Measurements from ENCODE around the gene ZNF682. TPM values are rescaled to one million over a fixed set of nuclear protein-coding genes. Genes with fewer than 3 reads are reported as not detected.
"Not testable (repeated sequence)": the region's sequence is repeated elsewhere in the genome, so short reads cannot be mapped to it uniquely, and the experiment has no call there.

Gene ZNF682
- total RNA-seq, 1 experiment from 2014 or later, result 20.6 TPM

- no peaks in the 10 kb centered on the region for H3K4me1 ChIP-seq (ENCODE audit: low read length)
- H3K79me2 ChIP-seq (ENCODE audit: low read length), result no peaks in the 10 kb centered on the region
- no peak overlapping the region for H3K4me3 ChIP-seq (ENCODE audit: low read length)
- no peak overlapping the region for H2AFZ ChIP-seq (ENCODE audit: low read length)
- no peak overlapping the region for H3K27ac ChIP-seq (ENCODE audit: low read length)
- DNase-seq, result no peak
- H3K4me2 ChIP-seq (ENCODE audit: low read depth, low read length, poor library complexity, severe bottlenecking), result no peak overlapping the region
- H3K36me3 ChIP-seq (ENCODE audit: insufficient read depth, low read length), result no peaks in the 10 kb centered on the region
- H3K9ac ChIP-seq (ENCODE audit: low read length), result no peak overlapping the region
- H3K27me3 ChIP-seq (ENCODE audit: low read length), result no peaks in the 10 kb centered on the region
- H4K20me1 ChIP-seq (ENCODE audit: insufficient read depth, low read depth, low read length), result no peaks in the 10 kb centered on the region
- no peaks in the 10 kb centered on the region for H3K9me3 ChIP-seq (ENCODE audit: low read length)
- no peaks in the 10 kb centered on the region for H3K9me2 ChIP-seq (replicated peaks; ENCODE audit: insufficient read depth, low read length)
Observed at GRCh38 chr19:20044663-20045062, 5.4 kb upstream of the ZNF682 start.

GRCh38 chr19:20038358-20039202, 725 bp downstream of the ZNF682 start:
- H3K4me1 ChIP-seq (ENCODE audit: low read length), result peaks cover 13% of the 10 kb centered on the region
- H3K27me3 ChIP-seq (ENCODE audit: low read length), result no peaks in the 10 kb centered on the region
- peak overlapping the region; percentile 77 for H3K9ac ChIP-seq (ENCODE audit: low read length)
- no peaks in the 10 kb centered on the region for H3K9me2 ChIP-seq (replicated peaks; ENCODE audit: insufficient read depth, low read length)
- H3K79me2 ChIP-seq (ENCODE audit: low read length), result peaks cover 45% of the 10 kb centered on the region
- peaks cover 5% of the 10 kb centered on the region; the same call in 1 of the 2 replicates for H3K36me3 ChIP-seq (ENCODE audit: insufficient read depth, low read length)
- H3K4me3 ChIP-seq (ENCODE audit: low read length), result peak overlapping the region; percentile 92
- H3K27ac ChIP-seq (ENCODE audit: low read length), result no peak overlapping the region
- no peaks in the 10 kb centered on the region for H3K9me3 ChIP-seq (ENCODE audit: low read length)
- peak overlapping the region; percentile 95 for H3K4me2 ChIP-seq (ENCODE audit: low read depth, low read length, poor library complexity, severe bottlenecking)
- no peaks in the 10 kb centered on the region for H4K20me1 ChIP-seq (ENCODE audit: insufficient read depth, low read depth, low read length)
- peak overlapping the region; percentile 94 for H2AFZ ChIP-seq (ENCODE audit: low read length)
- DNase-seq, result peak; percentile 47

GRCh38 chr19:20035935-20036334, 3.4 kb downstream of the ZNF682 start:
- H3K4me1 ChIP-seq (ENCODE audit: low read length), result peaks cover 13% of the 10 kb centered on the region

GRCh38 chr19:20028611-20029010, 10.7 kb downstream of the ZNF682 start:
- Histone ChIP-seq H3K4me1 (ENCODE audit: low read length) (no peaks in the 10 kb centered on the region), H2AFZ (ENCODE audit: low read length) (no peak overlapping the region), H3K9me2 (replicated peaks; ENCODE audit: insufficient read depth, low read length) (no peaks in the 10 kb centered on the region), H3K36me3 (ENCODE audit: insufficient read depth, low read length) (peaks cover 30% of the 10 kb centered on the region), H3K4me3 (ENCODE audit: low read length) (no peak overlapping the region), H3K27me3 (ENCODE audit: low read length) (no peaks in the 10 kb centered on the region), H3K27ac (ENCODE audit: low read length) (no peak overlapping the region), H3K4me2 (ENCODE audit: low read depth, low read length, poor library complexity, severe bottlenecking) (no peak overlapping the region), H3K9ac (ENCODE audit: low read length) (no peak overlapping the region), H4K20me1 (ENCODE audit: insufficient read depth, low read depth, low read length) (no peaks in the 10 kb centered on the region), H3K79me2 (ENCODE audit: low read length) (peaks cover 29% of the 10 kb centered on the region), H3K9me3 (ENCODE audit: low read length) (no peaks in the 10 kb centered on the region)
- DNase-seq, result no peak

More at GRCh38 chr19:20035935-20036334, 3.4 kb downstream of the ZNF682 start:
- H3K27ac ChIP-seq (ENCODE audit: low read length), result no peak overlapping the region
- H3K4me2 ChIP-seq (ENCODE audit: low read depth, low read length, poor library complexity, severe bottlenecking), result no peak overlapping the region
- H3K79me2 ChIP-seq (ENCODE audit: low read length), result peaks cover 62% of the 10 kb centered on the region
- no peak for DNase-seq
- no peak overlapping the region for H3K9ac ChIP-seq (ENCODE audit: low read length)
- no peaks in the 10 kb centered on the region for H3K9me3 ChIP-seq (ENCODE audit: low read length)
- no peaks in the 10 kb centered on the region for H3K9me2 ChIP-seq (replicated peaks; ENCODE audit: insufficient read depth, low read length)
- no peaks in the 10 kb centered on the region for H4K20me1 ChIP-seq (ENCODE audit: insufficient read depth, low read depth, low read length)
- no peak overlapping the region for H2AFZ ChIP-seq (ENCODE audit: low read length)
- no peaks in the 10 kb centered on the region for H3K27me3 ChIP-seq (ENCODE audit: low read length)
- H3K36me3 ChIP-seq (ENCODE audit: insufficient read depth, low read length), result peaks cover 18% of the 10 kb centered on the region
- H3K4me3 ChIP-seq (ENCODE audit: low read length), result no peak overlapping the region

GRCh38 chr19:20005741-20006140, 33.6 kb downstream of the ZNF682 start:
- no peaks in the 10 kb centered on the region for H3K27me3 ChIP-seq (ENCODE audit: low read length)
- peaks cover 39% of the 10 kb centered on the region for H3K9me3 ChIP-seq (ENCODE audit: low read length)
- H3K4me1 ChIP-seq (ENCODE audit: low read length), result no peaks in the 10 kb centered on the region
- no peak overlapping the region for H3K9ac ChIP-seq (ENCODE audit: low read length)
- peaks cover 52% of the 10 kb centered on the region for H3K36me3 ChIP-seq (ENCODE audit: insufficient read depth, low read length)
- no peaks in the 10 kb centered on the region for H3K9me2 ChIP-seq (replicated peaks; ENCODE audit: insufficient read depth, low read length)
- H3K27ac ChIP-seq (ENCODE audit: low read length), result no peak overlapping the region
- no peaks in the 10 kb centered on the region for H3K79me2 ChIP-seq (ENCODE audit: low read length)
- no peaks in the 10 kb centered on the region for H4K20me1 ChIP-seq (ENCODE audit: insufficient read depth, low read depth, low read length)
- H2AFZ ChIP-seq (ENCODE audit: low read length), result no peak overlapping the region
- no peak overlapping the region for H3K4me2 ChIP-seq (ENCODE audit: low read depth, low read length, poor library complexity, severe bottlenecking)
- H3K4me3 ChIP-seq (ENCODE audit: low read length), result no peak overlapping the region
- DNase-seq, result no peak

GRCh38 chr19:19997656-19998268, 41.5 kb downstream of the ZNF682 start:
- Histone ChIP-seq H3K27ac (ENCODE audit: low read length) (no peak overlapping the region), H3K27me3 (ENCODE audit: low read length) (no peaks in the 10 kb centered on the region), H3K4me1 (ENCODE audit: low read length) (no peaks in the 10 kb centered on the region), H3K79me2 (ENCODE audit: low read length) (no peaks in the 10 kb centered on the region), H3K4me2 (ENCODE audit: low read depth, low read length, poor library complexity, severe bottlenecking) (no peak overlapping the region), H4K20me1 (ENCODE audit: insufficient read depth, low read depth, low read length) (no peaks in the 10 kb centered on the region), H2AFZ (ENCODE audit: low read length) (no peak overlapping the region), H3K36me3 (ENCODE audit: insufficient read depth, low read length) (peaks cover 5% of the 10 kb centered on the region; the same call in 1 of the 2 replicates), H3K4me3 (ENCODE audit: low read length) (no peak overlapping the region), H3K9me2 (replicated peaks; ENCODE audit: insufficient read depth, low read length) (no peaks in the 10 kb centered on the region), H3K9me3 (ENCODE audit: low read length) (no peaks in the 10 kb centered on the region; the same call in 1 of the 2 replicates), H3K9ac (ENCODE audit: low read length) (no peak overlapping the region)
- peak; percentile 81 for DNase-seq

GRCh38 chr19:19966862-19967261, 72.4 kb downstream of the ZNF682 start:
- H3K9ac ChIP-seq (ENCODE audit: low read length), result no peak overlapping the region
- no peak overlapping the region for H3K4me3 ChIP-seq (ENCODE audit: low read length)
- H3K79me2 ChIP-seq (ENCODE audit: low read length), result no peaks in the 10 kb centered on the region
- no peak overlapping the region for H3K27ac ChIP-seq (ENCODE audit: low read length)
- H3K9me3 ChIP-seq (ENCODE audit: low read length), result peaks cover 26% of the 10 kb centered on the region
- H3K4me1 ChIP-seq (ENCODE audit: low read length), result no peaks in the 10 kb centered on the region
- no peaks in the 10 kb centered on the region for H3K9me2 ChIP-seq (replicated peaks; ENCODE audit: insufficient read depth, low read length)
- no peaks in the 10 kb centered on the region for H3K36me3 ChIP-seq (ENCODE audit: insufficient read depth, low read length)
- no peaks in the 10 kb centered on the region for H3K27me3 ChIP-seq (ENCODE audit: low read length)
- no peak overlapping the region for H3K4me2 ChIP-seq (ENCODE audit: low read depth, low read length, poor library complexity, severe bottlenecking)
- no peaks in the 10 kb centered on the region for H4K20me1 ChIP-seq (ENCODE audit: insufficient read depth, low read depth, low read length)
- DNase-seq, result no peak
- no peak overlapping the region for H2AFZ ChIP-seq (ENCODE audit: low read length)

GRCh38 chr19:19966126-19966525, 73.2 kb downstream of the ZNF682 start:
- H2AFZ ChIP-seq (ENCODE audit: low read length); H3K9ac ChIP-seq (ENCODE audit: low read length); H3K27me3 ChIP-seq (ENCODE audit: low read length); H3K79me2 ChIP-seq (ENCODE audit: low read length); H4K20me1 ChIP-seq (ENCODE audit: insufficient read depth, low read depth, low read length); H3K4me2 ChIP-seq (ENCODE audit: low read depth, low read length, poor library complexity, severe bottlenecking); DNase-seq; H3K4me3 ChIP-seq (ENCODE audit: low read length); H3K36me3 ChIP-seq (ENCODE audit: insufficient read depth, low read length); H3K27ac ChIP-seq (ENCODE audit: low read length); H3K4me1 ChIP-seq (ENCODE audit: low read length); H3K9me2 ChIP-seq (replicated peaks; ENCODE audit: insufficient read depth, low read length): not testable (repeated sequence)
- peaks cover 26% of the 10 kb centered on the region for H3K9me3 ChIP-seq (ENCODE audit: low read length)
